NCI-H1694 treated with DMSO at 0.1 percent for 48 hours (cell line): Measurements from ENCODE around the gene TEX12.
"Not testable (repeated sequence)": the region's sequence is repeated elsewhere in the genome, so short reads cannot be mapped to it uniquely, and the experiment has no call there.

Experiments
- DNase-seq: peaks from one replicate; lab custom pipeline; 2025; lab: John Stamatoyannopoulos, UW

The TEX12 gene

GRCh38 chr11:112165049-112165448, 2.1 kb upstream of the TEX12 start:
- no peak for DNase-seq

GRCh38 chr11:112166562-112166961, 610 bp upstream of the TEX12 start:
- DNase-seq: no peak

- DNase-seq: no peak
Observed at GRCh38 chr11:112172362-112172994, 5.3 kb downstream of the TEX12 start.

GRCh38 chr11:112173152-112173551, 6.0 kb downstream of the TEX12 start:
- DNase-seq: no peak

- DNase-seq: no peak
Observed at GRCh38 chr11:112174789-112175598, 7.8 kb downstream of the TEX12 start, which contains the start of gene BCO2. TSS of gene BCO2 (plus strand) at chr11:112175512. CDS start at chr11:112175602, 90 bp downstream.

- no peak for DNase-seq
Observed at GRCh38 chr11:112175599-112175952, 8.4 kb downstream of the TEX12 start.

- no peak for DNase-seq
Observed at GRCh38 chr11:112176077-112176476, 8.9 kb downstream of the TEX12 start.

GRCh38 chr11:112177589-112177988, 10.4 kb downstream of the TEX12 start:
- DNase-seq: no peak

GRCh38 chr11:112178428-112178827, 11.3 kb downstream of the TEX12 start:
- no peak for DNase-seq

GRCh38 chr11:112178936-112179335, 11.8 kb downstream of the TEX12 start:
- DNase-seq: no peak

- DNase-seq: no peak
Observed at GRCh38 chr11:112179601-112180000, 12.4 kb downstream of the TEX12 start.

- no peak for DNase-seq
Observed at GRCh38 chr11:112182867-112183266, 15.7 kb downstream of the TEX12 start.

GRCh38 chr11:112185883-112186282, 18.7 kb downstream of the TEX12 start:
- no peak for DNase-seq

GRCh38 chr11:112186304-112186703, 19.1 kb downstream of the TEX12 start:
- no peak for DNase-seq

- not testable (repeated sequence) for DNase-seq
Observed at GRCh38 chr11:112195113-112195512, 27.9 kb downstream of the TEX12 start.

GRCh38 chr11:112195951-112196351, 28.8 kb downstream of the TEX12 start:
- DNase-seq: no peak

- no peak for DNase-seq
Observed at GRCh38 chr11:112196519-112197087, 29.4 kb downstream of the TEX12 start.

GRCh38 chr11:112199101-112199500, 31.9 kb downstream of the TEX12 start:
- DNase-seq: not testable (repeated sequence)

GRCh38 chr11:112200252-112200651, 33.1 kb downstream of the TEX12 start:
- no peak for DNase-seq

- DNase-seq: no peak
Observed at GRCh38 chr11:112206071-112206470, 38.9 kb downstream of the TEX12 start.

- DNase-seq: no peak
Observed at GRCh38 chr11:112210890-112211289, 43.7 kb downstream of the TEX12 start.

- no peak for DNase-seq
Observed at GRCh38 chr11:112211536-112211935, 44.4 kb downstream of the TEX12 start.

GRCh38 chr11:112212290-112212689, 45.1 kb downstream of the TEX12 start:
- DNase-seq: no peak
